HL-60 (cell line): Measurements from ENCODE around the gene ZNF253.

Source experiments
- DNase-seq, 2 experiments: peaks; one replicate each; pipeline ENCODE4 v3.0.0-alpha.2; 2010 to 2020; ENCODE audit warnings: low read depth in 1 of 2, low spot score in 1 of 2
- H3K27ac ChIP-seq: fragments of 250-450 bp; sonication (Bioruptor Pico); replicated peaks from 2 replicates; pipeline ENCODE4 v1.5.1; 2020; ENCODE audit warnings: mild to moderate bottlenecking, moderate library complexity
- H3K27me3 ChIP-seq: fragments of 250-450 bp; sonication (Bioruptor Pico); 2 replicates; pipeline ENCODE4 v1.5.1; 2021; ENCODE audit warnings: mild to moderate bottlenecking, moderate library complexity; ENCODE audit not compliant: insufficient read depth, poor library complexity, severe bottlenecking
- H3K4me3 ChIP-seq: replicated peaks from 2 replicates; pipeline ENCODE4 v1.5.1; 2011; ENCODE audit warnings: mild to moderate bottlenecking, control low read depth, low read length; ENCODE audit not compliant: insufficient read depth
- GABPA ChIP-seq: IDR thresholded peaks from 2 replicates; pipeline ENCODE4 v1.6.1; 2012; ENCODE audit warnings: low read depth
- POLR2AphosphoS5 ChIP-seq: IDR thresholded peaks from 2 replicates; pipeline ENCODE4 v1.6.1; 2012; ENCODE audit warnings: low read depth
- SPI1 ChIP-seq: IDR thresholded peaks from 2 replicates; pipeline ENCODE4 v1.6.1; 2012; ENCODE audit warnings: low read depth, mild to moderate bottlenecking, borderline replicate concordance
- TF ChIP-seq, protein P1 (sequence below): IDR thresholded peaks from one replicate; pipeline ENCODE4 v1.5.1; 2011; ENCODE audit warnings: low read length, control low read depth, inconsistent platforms; ENCODE audit not compliant: insufficient read depth
- TF ChIP-seq, protein P2 (sequence below): IDR thresholded peaks from 2 replicates; pipeline ENCODE4 v1.6.1; 2012; ENCODE audit warnings: low read depth; ENCODE audit not compliant: insufficient replicate concordance

Gene ZNF253

GRCh38 chr19:19937403-19937802 lies 71.7 kb downstream of the ZNF253 start:
- Histone ChIP-seq H3K4me3 (no peak overlapping the region), H3K27ac (no peak overlapping the region), H3K27me3 (no peaks in the 10 kb centered on the region)
- DNase-seq, result no peak
- TF ChIP-seq POLR2AphosphoS5 (no peak), SPI1 (no peak), GABPA (no peak)
- TF ChIP-seq, protein P1, sequence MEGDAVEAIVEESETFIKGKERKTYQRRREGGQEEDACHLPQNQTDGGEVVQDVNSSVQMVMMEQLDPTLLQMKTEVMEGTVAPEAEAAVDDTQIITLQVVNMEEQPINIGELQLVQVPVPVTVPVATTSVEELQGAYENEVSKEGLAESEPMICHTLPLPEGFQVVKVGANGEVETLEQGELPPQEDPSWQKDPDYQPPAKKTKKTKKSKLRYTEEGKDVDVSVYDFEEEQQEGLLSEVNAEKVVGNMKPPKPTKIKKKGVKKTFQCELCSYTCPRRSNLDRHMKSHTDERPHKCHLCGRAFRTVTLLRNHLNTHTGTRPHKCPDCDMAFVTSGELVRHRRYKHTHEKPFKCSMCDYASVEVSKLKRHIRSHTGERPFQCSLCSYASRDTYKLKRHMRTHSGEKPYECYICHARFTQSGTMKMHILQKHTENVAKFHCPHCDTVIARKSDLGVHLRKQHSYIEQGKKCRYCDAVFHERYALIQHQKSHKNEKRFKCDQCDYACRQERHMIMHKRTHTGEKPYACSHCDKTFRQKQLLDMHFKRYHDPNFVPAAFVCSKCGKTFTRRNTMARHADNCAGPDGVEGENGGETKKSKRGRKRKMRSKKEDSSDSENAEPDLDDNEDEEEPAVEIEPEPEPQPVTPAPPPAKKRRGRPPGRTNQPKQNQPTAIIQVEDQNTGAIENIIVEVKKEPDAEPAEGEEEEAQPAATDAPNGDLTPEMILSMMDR, result no peak
- TF ChIP-seq, protein P2, sequence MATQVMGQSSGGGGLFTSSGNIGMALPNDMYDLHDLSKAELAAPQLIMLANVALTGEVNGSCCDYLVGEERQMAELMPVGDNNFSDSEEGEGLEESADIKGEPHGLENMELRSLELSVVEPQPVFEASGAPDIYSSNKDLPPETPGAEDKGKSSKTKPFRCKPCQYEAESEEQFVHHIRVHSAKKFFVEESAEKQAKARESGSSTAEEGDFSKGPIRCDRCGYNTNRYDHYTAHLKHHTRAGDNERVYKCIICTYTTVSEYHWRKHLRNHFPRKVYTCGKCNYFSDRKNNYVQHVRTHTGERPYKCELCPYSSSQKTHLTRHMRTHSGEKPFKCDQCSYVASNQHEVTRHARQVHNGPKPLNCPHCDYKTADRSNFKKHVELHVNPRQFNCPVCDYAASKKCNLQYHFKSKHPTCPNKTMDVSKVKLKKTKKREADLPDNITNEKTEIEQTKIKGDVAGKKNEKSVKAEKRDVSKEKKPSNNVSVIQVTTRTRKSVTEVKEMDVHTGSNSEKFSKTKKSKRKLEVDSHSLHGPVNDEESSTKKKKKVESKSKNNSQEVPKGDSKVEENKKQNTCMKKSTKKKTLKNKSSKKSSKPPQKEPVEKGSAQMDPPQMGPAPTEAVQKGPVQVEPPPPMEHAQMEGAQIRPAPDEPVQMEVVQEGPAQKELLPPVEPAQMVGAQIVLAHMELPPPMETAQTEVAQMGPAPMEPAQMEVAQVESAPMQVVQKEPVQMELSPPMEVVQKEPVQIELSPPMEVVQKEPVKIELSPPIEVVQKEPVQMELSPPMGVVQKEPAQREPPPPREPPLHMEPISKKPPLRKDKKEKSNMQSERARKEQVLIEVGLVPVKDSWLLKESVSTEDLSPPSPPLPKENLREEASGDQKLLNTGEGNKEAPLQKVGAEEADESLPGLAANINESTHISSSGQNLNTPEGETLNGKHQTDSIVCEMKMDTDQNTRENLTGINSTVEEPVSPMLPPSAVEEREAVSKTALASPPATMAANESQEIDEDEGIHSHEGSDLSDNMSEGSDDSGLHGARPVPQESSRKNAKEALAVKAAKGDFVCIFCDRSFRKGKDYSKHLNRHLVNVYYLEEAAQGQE, result no peak

DNA sequence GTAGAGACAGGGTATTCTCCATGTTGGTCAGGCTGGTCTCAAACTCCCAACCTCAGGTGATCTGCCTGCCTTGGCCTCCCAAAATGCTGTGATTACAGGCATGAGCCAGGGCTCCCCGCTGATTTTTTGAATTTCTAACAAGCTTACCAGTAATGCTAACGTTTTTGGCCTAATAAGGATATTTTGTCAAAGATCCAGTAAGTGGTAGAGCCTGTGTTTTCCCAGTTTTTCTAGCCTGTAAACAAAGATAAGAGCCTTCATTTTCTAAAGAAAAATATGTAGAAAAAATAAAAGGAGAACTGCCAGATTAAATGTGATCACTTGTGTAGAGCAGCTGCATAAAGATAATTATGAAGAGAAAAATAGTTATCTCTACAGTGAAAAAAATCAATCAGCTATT lies 72.8 kb downstream of the ZNF253 start:
- no peak overlapping the region for H3K27ac ChIP-seq
- TF ChIP-seq, protein P1, result no peak
- no peak for TF ChIP-seq POLR2AphosphoS5
- TF ChIP-seq, protein P2, result no peak
- TF ChIP-seq GABPA, result no peak
- no peak for TF ChIP-seq SPI1
- no peak for DNase-seq
- no peaks in the 10 kb centered on the region for H3K27me3 ChIP-seq
- H3K4me3 ChIP-seq, result no peak overlapping the region

- Histone ChIP-seq H3K27ac (no peak overlapping the region), H3K27me3 (no peaks in the 10 kb centered on the region), H3K4me3 (no peak overlapping the region)
- DNase-seq, result no peak
- TF ChIP-seq, protein P2, result no peak
- no peak for TF ChIP-seq POLR2AphosphoS5
- TF ChIP-seq, protein P1, result no peak
- no peak for TF ChIP-seq SPI1
- no peak for TF ChIP-seq GABPA
Measured at GRCh38 chr19:19943848-19944582, 78.3 kb downstream of the ZNF253 start.
